GM21528 (cell line): ENCODE results near the gene ARHGEF17.

Experiments used
- ATAC-seq: cut with Tn5 transposase; IDR thresholded peaks from one replicate; pipeline ENCODE4 v1.9.1; 2021; ENCODE audit warnings: mild to moderate bottlenecking, moderate library complexity; ENCODE audit not compliant: unreplicated experiment, low FRiP score

The ARHGEF17 gene

DNA sequence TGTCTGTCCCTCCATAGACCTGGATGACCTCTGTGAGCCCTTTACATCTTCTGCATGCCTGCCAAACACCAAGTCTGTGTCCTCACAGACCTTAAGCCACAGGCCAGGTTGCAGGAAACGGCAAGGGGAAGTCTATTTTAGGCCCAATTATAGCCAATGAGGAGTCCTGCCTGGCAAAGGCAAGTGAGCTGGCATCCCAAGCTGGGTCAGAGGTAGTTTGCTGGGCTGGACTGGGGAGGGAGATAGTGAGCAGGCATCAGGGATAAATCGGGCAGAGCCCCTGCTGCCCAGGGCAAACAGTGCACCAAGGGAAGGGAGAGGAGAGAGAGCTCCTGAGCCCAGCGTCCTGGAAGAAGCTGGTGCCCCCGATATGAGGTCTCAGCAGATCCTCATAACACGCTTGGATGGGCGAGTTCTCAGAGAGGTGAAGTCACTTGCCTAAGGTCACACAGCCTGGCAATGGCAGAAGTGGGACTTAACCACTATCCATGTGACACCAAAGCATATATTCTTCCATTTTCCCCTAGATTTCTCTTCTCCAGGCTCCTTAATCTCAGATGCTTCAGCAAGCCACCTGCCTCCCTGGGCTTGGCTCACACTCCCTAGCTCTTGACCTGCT is 64.4 kb downstream of the ARHGEF17 start:
- no peak for ATAC-seq

DNA sequence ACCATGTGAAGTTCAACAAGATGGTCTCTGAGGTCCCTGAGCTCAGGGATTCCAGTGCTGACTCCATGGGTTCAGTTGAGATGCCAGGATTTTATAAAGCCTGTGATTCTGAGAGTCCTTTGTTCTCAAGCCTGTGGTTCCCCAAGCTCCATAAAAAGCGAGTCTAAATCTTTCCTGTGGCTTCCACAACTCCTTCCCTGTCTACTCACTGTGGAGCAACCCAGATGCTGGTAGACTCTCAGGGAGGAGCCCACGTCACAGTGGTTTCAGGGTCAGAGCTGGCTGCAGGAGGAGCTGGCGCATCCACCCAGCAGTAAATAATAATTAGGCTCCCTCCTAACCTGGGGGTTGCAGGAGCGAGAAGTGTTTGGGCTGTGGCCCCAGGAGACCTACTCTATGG is 66.1 kb downstream of the ARHGEF17 start:
- ATAC-seq, result no peak

DNA sequence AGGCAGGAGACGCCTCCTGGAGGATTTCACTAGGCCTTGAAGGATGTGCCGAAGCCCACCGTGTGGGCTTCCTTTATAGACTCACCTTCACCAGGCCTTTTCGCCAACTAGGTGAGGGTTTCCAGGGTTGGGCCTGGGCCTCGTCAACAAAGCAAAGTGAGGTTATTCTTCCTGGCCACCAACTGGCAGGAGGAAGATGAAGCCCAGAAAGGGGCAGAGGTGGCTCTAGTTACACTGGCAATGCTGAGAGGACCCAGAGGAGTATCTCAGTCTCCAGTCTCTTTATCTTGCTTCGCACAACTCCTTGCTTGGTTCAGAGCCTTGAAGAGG is 67.7 kb downstream of the ARHGEF17 start:
- no peak for ATAC-seq

DNA sequence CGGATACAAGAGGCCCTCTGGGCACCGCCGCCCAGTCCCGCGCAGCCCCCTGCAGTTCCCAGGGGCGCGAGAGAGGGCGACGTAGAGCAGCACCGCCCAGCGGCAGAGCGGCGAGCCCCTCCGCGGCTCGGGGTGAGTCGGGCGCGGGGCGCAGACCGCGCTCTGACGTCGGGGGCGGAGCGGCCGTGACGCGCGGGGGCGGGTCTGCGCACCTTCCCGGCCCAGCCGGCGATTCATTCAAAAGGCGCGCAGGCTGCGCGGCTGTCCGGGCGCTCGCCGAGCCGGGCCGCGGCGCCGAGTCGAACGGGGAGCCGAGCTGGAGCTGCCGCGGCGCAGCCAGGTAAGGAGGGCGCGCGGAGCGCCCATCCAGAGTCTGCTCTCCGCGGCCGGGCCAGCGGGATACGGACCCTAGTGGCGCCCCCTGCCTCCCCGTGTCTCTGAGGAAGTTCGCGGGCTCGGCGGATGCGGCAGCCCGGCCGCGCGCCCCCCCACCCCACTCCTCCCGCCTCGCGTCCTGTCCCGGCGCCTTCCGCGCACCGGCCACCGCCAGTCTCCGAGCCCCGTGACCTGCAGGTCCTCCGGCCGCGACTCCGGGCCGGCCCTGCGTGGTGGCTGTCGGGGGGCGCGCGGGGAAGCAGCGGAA is 68.2 kb downstream of the ARHGEF17 start, which contains the start of gene RELT:
Gene RELT, plus strand, starts transcription at position 240 of the 643 bp plus-strand sequence. CDS start 12,738 bp downstream, outside the sequence.
- peak; percentile 66 for ATAC-seq

DNA sequence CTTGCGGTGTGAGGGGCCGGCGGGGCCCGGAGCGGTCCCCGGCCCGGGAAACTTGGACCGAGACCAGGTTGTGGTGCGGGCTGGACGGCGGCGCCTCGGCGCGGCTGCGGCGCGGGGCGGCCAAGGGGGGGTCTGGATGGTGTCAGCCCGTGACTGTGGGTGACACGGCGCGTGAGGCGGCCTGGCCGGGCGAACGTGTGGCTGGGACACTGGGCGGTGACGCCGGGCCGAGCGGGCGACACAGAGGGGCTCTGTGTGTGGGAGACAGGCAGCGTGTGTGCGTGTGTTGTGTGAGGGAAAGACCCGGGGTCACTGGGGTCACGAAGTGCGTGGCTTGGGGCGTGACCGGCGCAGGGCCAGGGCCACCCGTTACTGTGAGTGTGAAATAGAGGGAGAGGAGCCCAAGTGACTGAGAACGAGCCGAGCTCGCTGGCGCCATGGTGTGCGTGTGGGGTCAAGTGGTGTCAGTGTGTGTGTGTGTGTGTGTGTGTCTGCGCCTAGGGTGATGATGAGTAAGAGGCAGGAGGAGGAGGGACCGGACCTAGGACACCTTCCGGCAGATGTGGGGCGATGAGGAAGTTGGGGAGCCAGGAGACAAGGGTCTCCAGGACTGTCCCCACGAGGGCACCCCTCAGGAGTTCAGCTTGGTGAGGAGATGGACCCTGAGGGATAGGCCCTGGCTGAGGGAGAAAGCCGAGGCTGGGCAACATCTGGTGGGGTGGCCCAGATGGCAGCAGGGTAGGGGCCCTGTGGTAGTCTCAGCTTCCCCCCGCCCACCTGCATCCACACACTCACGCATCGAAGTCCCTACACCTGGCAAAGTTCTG is 68.9 kb downstream of the ARHGEF17 start:
- ATAC-seq, result no peak

DNA sequence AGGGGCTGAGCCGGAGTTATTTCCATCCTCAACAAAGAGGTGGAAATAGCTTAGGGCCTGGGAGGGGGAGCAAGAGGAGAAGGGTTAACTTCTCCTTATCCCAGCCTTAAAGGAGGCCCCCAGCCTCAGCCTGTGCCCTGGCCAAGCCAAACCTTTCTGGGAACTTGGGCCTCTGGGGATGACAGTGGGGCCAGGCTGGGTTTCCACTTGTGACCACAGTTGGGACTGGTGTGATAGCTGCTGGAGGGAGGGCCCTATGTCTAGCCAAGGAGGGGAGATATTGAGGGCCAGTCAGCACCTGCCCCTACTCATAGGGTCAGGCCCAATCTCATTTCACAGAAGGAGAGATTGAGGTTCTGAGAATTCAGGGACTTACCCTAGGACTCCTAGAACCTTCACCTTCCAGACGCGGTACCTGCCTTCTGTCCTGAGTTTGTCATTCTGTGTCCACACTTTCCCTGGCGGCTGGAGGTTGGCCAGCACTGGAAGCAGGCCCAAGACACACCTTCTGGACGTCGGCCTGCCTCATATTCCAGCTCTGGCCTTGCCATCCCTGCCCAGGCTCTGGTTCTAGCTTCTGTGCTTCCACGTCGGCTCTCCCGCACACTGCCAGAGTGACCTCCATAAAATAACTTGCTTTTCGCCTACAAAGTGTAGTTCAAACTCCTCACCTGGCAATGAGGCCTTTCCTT is 71.3 kb downstream of the ARHGEF17 start:
- no peak for ATAC-seq

DNA sequence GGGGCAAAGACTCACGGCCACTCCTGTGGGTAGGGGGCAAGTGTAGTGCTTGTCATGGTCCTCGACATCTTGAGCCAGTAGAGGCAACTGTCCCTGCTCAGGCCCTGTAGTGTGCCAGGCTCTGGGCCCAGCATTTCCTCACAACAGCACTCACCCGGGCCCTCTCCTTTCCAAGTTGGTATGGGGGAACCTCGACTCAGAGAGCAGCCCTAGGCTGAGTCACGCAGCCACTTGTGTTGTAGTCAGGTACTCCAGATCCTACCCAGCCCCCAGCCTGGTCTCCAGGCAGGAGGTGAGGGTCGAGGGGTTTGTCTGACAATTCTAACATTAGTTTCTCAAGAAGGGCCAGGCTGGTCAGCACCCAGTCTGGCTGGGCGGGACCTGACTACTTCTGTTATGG is 72.3 kb downstream of the ARHGEF17 start:
- ATAC-seq, result no peak

DNA sequence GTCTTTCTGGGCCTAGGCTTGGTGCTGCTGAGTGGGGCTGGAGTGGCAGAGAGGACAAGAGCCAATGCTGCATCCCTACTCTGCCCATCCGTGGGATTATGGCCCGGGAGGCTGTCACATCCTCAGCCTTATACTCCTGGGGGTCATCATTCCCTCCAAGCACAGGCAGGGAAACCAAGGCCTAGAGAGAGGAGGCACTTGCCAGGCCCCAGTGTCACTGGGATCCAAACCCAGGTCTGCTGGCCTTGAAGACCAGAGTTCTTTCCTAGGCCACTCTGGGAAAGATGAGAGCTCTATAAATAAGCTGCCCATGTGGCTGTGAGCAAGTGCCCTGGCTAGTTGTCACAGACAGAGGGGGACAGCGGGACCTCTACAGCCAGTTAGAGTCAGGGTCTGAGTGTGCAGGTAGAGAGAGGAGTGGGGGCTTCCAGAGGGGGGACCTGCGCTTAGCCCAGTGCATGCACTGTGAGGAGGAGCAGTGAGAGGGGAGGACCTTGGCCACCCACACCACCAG is 72.9 kb downstream of the ARHGEF17 start:
- ATAC-seq, result no peak

DNA sequence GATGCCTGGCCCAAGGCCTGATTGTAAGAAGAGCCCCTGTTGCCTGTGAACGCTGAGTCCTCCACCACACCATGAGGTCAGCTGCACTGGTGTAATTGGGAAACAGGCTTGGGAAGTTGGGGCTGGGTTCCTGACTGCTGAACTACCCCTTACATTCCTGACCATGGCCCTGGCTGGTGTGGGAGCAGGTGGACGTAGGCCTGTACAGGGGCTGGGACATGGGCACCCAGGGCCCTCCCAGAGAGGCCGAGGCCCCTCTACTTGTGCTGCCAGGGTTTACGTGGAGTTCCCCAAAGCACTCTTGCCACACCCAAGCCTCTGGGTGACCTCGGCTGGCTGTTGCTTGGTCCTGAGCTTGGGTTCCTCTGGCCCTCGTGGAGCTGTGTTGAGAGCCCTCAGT is 73.5 kb downstream of the ARHGEF17 start:
- ATAC-seq, result no peak

DNA sequence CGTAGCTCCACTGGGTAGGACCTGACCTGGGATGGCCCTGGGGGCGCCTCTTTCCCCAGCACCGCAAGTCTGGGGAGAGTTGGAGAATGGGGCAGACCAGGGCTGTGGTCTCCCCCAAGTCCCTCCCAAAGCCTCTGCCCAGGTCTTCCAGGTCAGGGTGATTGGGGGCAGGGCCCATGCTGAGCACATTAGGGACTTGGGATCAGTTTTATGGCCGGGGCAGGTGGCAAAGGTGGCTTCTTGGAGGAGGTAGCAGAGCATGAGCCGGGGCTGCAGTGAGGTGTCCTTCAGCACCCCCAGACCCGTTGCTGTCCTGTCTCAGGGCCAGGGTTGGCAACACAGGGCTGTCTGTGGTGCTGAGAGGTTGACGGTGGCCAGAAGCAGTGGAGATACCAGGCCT is 74.1 kb downstream of the ARHGEF17 start:
- ATAC-seq, result no peak

DNA sequence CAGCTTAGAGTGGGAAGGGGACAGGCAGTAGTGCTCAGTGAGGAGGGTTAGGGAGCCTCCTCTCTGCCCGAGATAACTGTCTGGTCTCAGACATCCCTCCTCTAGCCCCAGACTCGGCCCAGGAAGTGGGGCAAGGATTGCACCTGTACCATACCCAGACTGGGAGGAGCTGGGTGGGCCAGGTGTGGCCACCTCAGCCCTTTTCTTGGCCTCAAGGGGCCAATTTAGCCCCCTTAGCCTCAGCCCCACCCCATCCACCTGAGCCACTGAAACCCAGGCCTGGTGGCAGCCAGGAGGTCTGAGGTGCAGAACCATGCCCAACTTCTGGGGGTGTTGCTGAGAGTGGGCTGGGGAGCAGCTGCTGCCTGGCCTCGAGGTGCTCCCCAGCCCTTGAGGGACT is 74.7 kb downstream of the ARHGEF17 start:
- no peak for ATAC-seq

DNA sequence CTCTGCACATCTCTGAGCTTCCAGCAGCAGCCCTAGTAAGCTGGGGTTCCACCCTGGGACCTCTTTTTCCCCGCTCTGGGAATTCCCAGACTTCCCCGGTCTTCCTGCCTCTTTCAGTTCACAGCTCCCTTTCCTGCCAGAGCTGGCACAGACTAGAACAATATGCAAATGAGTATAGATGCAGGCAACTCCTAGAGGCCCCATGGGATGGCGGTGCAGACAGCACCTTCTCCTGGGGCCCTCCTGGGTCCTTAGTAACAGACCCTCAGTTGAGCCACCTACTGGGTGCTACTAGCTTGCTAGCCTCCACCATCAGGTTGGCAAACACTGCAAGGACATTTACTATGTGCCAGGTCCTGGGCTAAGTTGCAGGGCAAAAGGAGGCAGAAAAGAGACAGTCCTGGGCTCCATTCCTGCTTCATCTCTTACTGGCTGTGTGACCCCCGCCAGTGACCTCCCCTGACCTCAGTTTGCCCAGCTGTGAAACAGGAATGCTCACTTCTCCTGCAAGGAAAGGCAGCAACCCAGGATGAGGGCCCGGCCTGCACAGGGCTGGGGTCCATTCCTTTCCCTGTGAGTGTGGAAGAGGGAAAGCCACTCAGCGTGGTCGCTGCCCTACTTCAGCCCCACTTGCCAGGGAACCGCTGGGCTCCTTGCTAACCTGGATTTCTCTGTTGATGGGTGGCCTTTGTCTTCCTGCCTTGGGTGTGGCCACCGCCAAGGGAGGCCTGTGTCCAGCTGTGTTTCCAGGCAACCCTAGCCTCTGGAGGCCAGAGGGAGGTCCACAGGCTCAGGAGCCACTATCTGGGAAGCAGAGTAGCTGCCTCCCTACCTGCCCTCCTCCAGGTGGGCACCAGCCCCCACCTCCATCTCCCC is 75.4 kb downstream of the ARHGEF17 start:
- no peak for ATAC-seq

DNA sequence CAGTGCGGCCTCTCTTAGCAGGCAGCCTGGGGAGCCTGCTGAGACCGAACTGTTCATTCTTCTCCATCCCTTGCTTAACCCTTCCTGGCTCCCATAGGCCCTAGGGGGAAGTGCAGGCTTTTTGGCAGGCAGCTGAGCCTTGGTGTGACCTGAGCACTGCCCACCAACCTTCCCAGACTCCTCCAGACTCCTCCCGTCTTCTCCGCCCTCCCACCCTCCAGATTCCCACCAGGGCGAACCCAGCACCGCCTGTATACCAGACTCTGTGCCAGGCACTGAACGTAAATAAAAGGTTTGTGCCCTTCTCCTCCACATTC is 76.0 kb downstream of the ARHGEF17 start:
- ATAC-seq, result no peak

DNA sequence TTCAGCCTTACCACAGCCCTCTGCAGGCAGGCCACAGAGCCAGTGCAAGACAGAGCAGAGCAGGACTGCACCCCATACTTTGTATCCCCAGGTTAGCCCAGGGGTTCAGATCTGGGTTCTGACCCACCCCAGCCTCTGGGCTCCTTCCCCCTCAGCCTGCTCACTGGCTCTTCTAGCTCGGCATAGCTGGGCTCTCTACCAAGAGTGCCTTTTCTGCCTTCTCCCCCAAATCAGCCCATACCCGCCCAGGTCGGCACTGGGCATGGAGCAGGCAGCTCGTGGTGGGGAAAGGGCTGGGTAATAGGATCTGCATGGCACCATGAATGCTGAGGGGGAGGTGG is 76.4 kb downstream of the ARHGEF17 start:
- ATAC-seq, result peak; percentile 1

DNA sequence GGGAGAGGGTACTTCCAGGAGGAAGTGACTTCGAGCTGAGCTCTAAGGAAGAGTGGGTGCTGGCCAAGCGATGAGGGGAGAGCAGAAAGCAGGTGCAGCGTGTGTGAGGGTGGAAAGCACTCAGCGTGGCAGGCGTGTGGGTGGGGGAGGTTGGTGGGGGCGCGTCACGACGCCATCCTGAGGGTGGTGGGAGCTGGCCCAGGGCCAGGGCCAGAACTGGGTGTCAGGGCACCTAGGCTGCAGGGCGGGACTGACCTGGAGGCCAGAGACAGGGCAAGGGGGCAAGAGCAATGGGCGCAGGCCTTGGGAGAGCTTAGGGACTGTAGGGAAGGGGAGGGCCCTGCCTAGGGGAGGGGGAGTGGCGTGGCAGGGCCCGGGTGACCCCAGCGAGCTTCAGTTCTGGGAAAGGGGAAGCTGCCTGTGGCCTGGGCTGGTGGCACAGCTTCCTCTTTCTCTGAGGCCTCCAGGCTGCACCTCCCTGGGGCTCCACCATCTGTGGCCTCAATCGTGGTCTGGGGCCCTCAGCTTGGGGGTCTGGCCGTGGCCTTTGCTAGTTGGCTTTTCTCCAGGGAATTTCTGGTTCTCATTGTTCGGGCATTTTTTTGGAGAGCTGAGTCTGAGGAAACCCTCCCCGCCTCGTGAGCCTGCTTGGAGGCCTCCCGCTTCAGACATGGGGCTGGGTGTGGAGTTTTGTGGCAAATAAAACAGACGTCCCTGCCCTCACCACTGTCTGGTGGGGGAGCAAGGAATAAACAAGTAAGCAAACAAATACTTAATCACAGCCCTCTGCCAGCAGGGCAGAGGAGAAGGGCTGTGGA is 77.0 kb downstream of the ARHGEF17 start:
- peak; percentile 42 for ATAC-seq

DNA sequence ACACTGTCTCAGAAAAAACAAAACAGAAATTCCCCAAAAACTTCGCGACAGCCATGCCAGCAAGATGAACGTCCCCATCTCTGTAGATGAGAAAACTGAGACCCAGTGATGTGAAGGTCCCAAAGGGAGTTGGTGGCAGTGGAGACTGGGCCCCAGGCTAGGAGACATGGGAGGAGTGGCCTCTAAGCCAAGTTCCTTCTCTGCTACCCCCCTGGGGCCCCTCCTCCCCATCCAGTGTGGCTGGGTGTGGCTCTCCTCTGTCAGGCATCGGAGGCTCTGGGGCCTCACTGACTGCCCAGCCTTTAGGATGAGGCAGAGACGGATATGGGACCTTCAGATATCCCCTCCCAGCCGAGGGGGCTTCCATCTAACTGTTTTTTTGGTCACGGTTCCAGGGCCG is 77.9 kb downstream of the ARHGEF17 start:
- ATAC-seq, result no peak

DNA sequence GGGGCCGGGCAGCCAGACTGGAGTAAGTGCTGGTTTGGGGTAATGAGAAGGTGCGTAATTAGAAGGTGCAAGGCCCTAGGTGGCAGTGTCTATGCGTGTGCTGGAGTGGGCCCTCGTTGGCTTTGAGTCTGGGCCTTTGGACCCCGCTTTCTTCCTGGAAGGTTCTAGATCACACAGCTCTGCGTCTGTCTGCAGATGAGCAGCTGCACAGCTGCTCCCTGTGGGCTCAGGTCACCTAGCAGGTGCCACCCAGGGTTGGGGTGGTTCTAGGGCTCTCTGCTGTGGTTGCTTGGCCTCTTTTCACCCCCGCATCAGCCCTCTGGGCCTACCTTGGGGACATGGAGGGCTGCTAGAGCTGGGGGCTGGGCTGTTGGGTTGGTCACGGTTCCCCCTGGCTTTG is 78.5 kb downstream of the ARHGEF17 start:
- ATAC-seq, result no peak

DNA sequence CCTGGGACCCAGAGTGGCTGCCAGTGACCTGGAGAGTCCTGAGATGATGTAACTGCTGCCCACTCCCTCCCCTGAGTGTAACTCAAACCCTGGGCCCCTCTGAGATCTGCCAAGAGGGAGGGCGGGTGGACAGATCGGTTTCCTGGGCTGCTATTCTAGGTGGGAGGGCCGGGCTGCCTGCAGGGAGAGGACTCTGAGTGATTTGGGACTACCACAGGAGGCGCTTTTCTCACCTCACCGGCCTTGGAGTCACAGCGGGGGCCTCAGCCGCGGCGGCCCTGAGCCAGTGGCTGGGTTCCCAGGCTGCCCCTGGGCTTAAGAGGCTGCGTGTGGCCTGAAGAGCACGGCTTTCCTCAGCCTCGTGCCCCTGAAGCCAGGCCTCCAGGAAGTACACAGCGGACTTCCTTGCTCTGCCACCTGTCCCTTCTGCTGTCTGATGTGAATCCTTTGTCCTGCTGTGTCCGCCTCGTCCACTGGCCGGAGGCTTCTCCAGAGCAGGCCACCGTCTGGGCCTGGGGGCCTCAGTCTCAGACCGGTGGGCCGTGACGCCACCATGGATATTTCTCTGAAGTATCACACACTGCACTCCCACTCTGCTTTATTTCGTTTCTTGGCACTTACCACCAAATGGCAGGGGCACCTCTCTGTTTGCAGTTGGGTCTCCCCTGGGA is 79.7 kb downstream of the ARHGEF17 start:
- ATAC-seq, result no peak
